HepG2 (cell line): Measurements from ENCODE around the gene TFCP2L1.

ENCODE experiments used
- HNRNPUL1 ChIP-seq: fragments of 200-400 bp; formaldehyde crosslinking; IDR thresholded peaks from 2 replicates; pipeline ENCODE4 v1.6.1; 2017; ENCODE audit warnings: low read depth, mild to moderate bottlenecking, low read length, moderate library complexity
- ZNF550 ChIP-seq: sonication (generic); formaldehyde crosslinking; IDR thresholded peaks from 2 replicates; pipeline ENCODE4 v1.4.0; 2020; ENCODE audit warnings: mild to moderate bottlenecking, missing genetic modification reagents, borderline replicate concordance
- ZNF614 ChIP-seq: IDR thresholded peaks from 2 replicates; pipeline ENCODE4 v1.6.1; 2018; ENCODE audit warnings: missing biosample characterization, missing genetic modification reagents, inconsistent platforms, borderline replicate concordance
- TF ChIP-seq, protein P1 (sequence below): sonication (generic); formaldehyde crosslinking; IDR thresholded peaks from 2 replicates; pipeline ENCODE4 v1.4.0; 2020; ENCODE audit warnings: missing genetic modification reagents
- TF ChIP-seq, protein P2 (sequence below): IDR thresholded peaks from 2 replicates; pipeline ENCODE4 v1.6.1; 2016; ENCODE audit warnings: missing compliant biosample characterization, missing genetic modification reagents, borderline replicate concordance

DNA sequence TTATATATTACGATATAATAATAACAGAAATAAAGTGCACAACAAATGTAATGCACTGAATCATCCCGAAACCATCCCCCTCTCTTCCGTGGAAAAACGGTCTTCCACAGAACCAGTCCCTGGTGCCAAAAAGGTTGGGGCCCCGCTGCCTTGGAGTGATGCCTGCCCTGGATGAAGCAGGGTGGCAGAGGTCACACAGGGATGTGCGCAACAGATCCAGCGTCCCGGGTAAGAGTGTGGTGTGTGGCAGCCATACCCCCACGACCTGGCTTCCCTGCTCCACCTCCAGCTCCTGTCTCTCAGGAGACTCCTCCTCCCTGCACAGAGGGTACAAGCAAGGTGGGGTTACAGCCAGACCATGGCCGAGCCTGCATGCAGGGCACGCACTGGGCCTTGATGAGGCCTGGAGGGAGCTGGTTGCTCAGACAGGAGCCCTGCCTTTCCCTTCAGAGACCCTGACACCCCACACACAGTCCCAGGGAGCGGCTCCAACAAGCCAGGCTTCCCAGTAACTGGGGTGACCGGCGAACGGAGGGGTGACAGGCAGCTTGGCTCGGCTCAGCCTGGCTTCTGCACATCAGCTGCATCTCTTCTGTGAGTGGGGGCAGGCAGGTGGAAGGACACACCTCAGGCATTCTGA is 41.1 kb downstream of the TFCP2L1 start:
- TF ChIP-seq HNRNPUL1: no peak
- TF ChIP-seq, protein P1, sequence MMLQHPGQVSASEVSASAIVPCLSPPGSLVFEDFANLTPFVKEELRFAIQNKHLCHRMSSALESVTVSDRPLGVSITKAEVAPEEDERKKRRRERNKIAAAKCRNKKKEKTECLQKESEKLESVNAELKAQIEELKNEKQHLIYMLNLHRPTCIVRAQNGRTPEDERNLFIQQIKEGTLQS (CRISPR knock-in tag): no peak
- TF ChIP-seq, protein P2, sequence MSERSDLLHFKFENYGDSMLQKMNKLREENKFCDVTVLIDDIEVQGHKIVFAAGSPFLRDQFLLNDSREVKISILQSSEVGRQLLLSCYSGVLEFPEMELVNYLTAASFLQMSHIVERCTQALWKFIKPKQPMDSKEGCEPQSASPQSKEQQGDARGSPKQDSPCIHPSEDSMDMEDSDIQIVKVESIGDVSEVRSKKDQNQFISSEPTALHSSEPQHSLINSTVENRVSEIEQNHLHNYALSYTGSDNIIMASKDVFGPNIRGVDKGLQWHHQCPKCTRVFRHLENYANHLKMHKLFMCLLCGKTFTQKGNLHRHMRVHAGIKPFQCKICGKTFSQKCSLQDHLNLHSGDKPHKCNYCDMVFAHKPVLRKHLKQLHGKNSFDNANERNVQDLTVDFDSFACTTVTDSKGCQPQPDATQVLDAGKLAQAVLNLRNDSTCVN: no peak
- TF ChIP-seq ZNF614 (CRISPR knock-in tag): no peak
- TF ChIP-seq ZNF550 (CRISPR knock-in tag): no peak
